HEK293 (cell line): ENCODE data around the gene CXorf65.

Source experiments
- CTCF ChIA-PET: fragments of 350-600 bp; formaldehyde crosslinking; extraction: SDS; loops from one replicate; lab custom pipeline; 2021; ENCODE audit warnings: antibody characterized with exemption; lab: Yijun Ruan, JAX
- POLR2A ChIA-PET: fragments of 300-600 bp; formaldehyde crosslinking; extraction: SDS; loops from one replicate; lab custom pipeline; 2020; ENCODE audit warnings: antibody characterized with exemption, inconsistent platforms; lab: Yijun Ruan, JAX
- H3K27ac ChIP-seq: fragments of 200-500 bp; sonication (Bioruptor generic); 2 replicates; pipeline ENCODE4 v1.5.1; 2014; ENCODE audit warnings: low read depth, low read length, control low read depth, inconsistent platforms; ENCODE audit errors: extremely low read depth
- H3K36me3 ChIP-seq, 2 experiments: fragments of 200-500 bp in 1 of 2; sonication (Bioruptor generic) in 1 of 2; 1 replicate in 1 of 2; 2 replicates in 1 of 2; pipeline ENCODE4 v1.5.1; 2014 to 2017; ENCODE audit warnings: inconsistent platforms in 2 of 2, low read length in 2 of 2; ENCODE audit not compliant: control insufficient read depth in 2 of 2, insufficient read depth in 1 of 2
- H3K4me1 ChIP-seq: fragments of 200-500 bp; sonication (Bioruptor generic); 2 replicates; pipeline ENCODE4 v1.5.1; 2014; ENCODE audit warnings: mild to moderate bottlenecking, low read length, inconsistent platforms; ENCODE audit not compliant: control insufficient read depth, insufficient read depth
- H3K4me3 ChIP-seq: 2 replicates; pipeline ENCODE4 v1.5.1; 2011; ENCODE audit warnings: low read depth, mild to moderate bottlenecking, control low read depth, low read length, moderate library complexity
- H3K9me3 ChIP-seq: fragments of 200-500 bp; sonication (Bioruptor generic); 2 replicates; pipeline ENCODE4 v1.5.1; 2014; ENCODE audit warnings: low read depth, low read length, inconsistent platforms; ENCODE audit not compliant: control insufficient read depth, insufficient read depth
- GLI2 ChIP-seq: fragments of 450-650 bp; formaldehyde crosslinking; IDR thresholded peaks from 2 replicates; pipeline ENCODE4; 2017; ENCODE audit warnings: missing biosample characterization, missing genetic modification characterization, low read depth, borderline replicate concordance
- HIC1 ChIP-seq: fragments of 450-650 bp; formaldehyde crosslinking; IDR thresholded peaks from 2 replicates; pipeline ENCODE4 v1.5.1; 2016; ENCODE audit warnings: missing biosample characterization, missing genetic modification characterization
- MYNN ChIP-seq: fragments of 450-650 bp; formaldehyde crosslinking; IDR thresholded peaks from 2 replicates; pipeline ENCODE4 v1.5.1; 2016; ENCODE audit warnings: missing biosample characterization, missing genetic modification characterization, borderline replicate concordance
- RBAK ChIP-seq: fragments of 450-650 bp; formaldehyde crosslinking; IDR thresholded peaks from 2 replicates; pipeline ENCODE4 v1.5.1; 2016; ENCODE audit warnings: missing biosample characterization, missing genetic modification characterization
- TRIM28 ChIP-seq: IDR thresholded peaks from 2 replicates; pipeline ENCODE4 v1.6.1; 2011; ENCODE audit warnings: low read length, control low read depth, borderline replicate concordance
- TSHZ1 ChIP-seq: fragments of 450-650 bp; formaldehyde crosslinking; IDR thresholded peaks from 2 replicates; pipeline ENCODE4 v1.5.1; 2016; ENCODE audit warnings: missing biosample characterization, missing genetic modification characterization, borderline replicate concordance
- ZBTB49 ChIP-seq: fragments of 450-650 bp; formaldehyde crosslinking; IDR thresholded peaks from 2 replicates; pipeline ENCODE4 v1.5.1; 2016; ENCODE audit warnings: missing biosample characterization, missing genetic modification characterization, low read depth
- ZNF140 ChIP-seq: fragments of 450-650 bp; formaldehyde crosslinking; IDR thresholded peaks from 2 replicates; pipeline ENCODE4 v1.5.1; 2016; ENCODE audit warnings: missing biosample characterization, missing genetic modification characterization
- ZNF16 ChIP-seq: fragments of 450-650 bp; formaldehyde crosslinking; IDR thresholded peaks from 2 replicates; pipeline ENCODE4 v1.5.1; 2016; ENCODE audit warnings: low read depth, missing biosample characterization, missing genetic modification characterization
- ZNF19 ChIP-seq: fragments of 450-650 bp; formaldehyde crosslinking; IDR thresholded peaks from 2 replicates; pipeline ENCODE4; 2016; ENCODE audit warnings: missing biosample characterization, missing genetic modification characterization, low read depth
- ZNF223 ChIP-seq: fragments of 450-650 bp; formaldehyde crosslinking; IDR thresholded peaks from 2 replicates; pipeline ENCODE4 v1.5.1; 2016; ENCODE audit warnings: missing biosample characterization, missing genetic modification characterization
- ZNF311 ChIP-seq: fragments of 450-650 bp; formaldehyde crosslinking; IDR thresholded peaks from 2 replicates; pipeline ENCODE4 v1.5.1; 2017; ENCODE audit warnings: missing biosample characterization, missing genetic modification characterization, borderline replicate concordance
- ZNF37A ChIP-seq: fragments of 450-650 bp; IDR thresholded peaks from 2 replicates; pipeline ENCODE4 v1.5.1; 2018; ENCODE audit warnings: missing biosample characterization, missing genetic modification characterization
- ZNF423 ChIP-seq: fragments of 450-650 bp; formaldehyde crosslinking; IDR thresholded peaks from 2 replicates; pipeline ENCODE4 v1.5.1; 2016; ENCODE audit warnings: missing biosample characterization, missing genetic modification characterization
- ZNF624 ChIP-seq: fragments of 450-650 bp; formaldehyde crosslinking; IDR thresholded peaks from 2 replicates; pipeline ENCODE4 v1.5.1; 2017; ENCODE audit warnings: missing biosample characterization, missing genetic modification characterization
- ZNF629 ChIP-seq: fragments of 450-650 bp; formaldehyde crosslinking; IDR thresholded peaks from 2 replicates; pipeline ENCODE4 v1.5.1; 2017; ENCODE audit warnings: missing biosample characterization, missing genetic modification characterization
- ZNF704 ChIP-seq: fragments of 450-650 bp; formaldehyde crosslinking; IDR thresholded peaks from 2 replicates; pipeline ENCODE4 v1.5.1; 2016; ENCODE audit warnings: missing biosample characterization, missing genetic modification characterization
- ZNF792 ChIP-seq: fragments of 450-650 bp; formaldehyde crosslinking; IDR thresholded peaks from 2 replicates; pipeline ENCODE4 v1.5.1; 2016; ENCODE audit warnings: missing biosample characterization, missing genetic modification characterization

Gene CXorf65

GRCh38 chrX:71131510-71131909, 25.0 kb upstream of the CXorf65 start:
- POLR2A ChIA-PET, result interaction anchor here (1.1 kb wide), 1 partner anchor 13 kb away, joined by 3 read pairs; the partner anchor contains the start of gene MED12
- TF ChIP-seq TSHZ1 (no peak), ZNF792 (tag by site-specific recombination) (no peak), ZNF19 (tag by site-specific recombination) (no peak), ZNF629 (tag by site-specific recombination) (no peak), ZNF223 (no peak), TRIM28 (no peak), ZNF704 (no peak), ZNF311 (no peak), ZNF624 (tag by site-specific recombination) (no peak), HIC1 (tag by site-specific recombination) (no peak), ZNF16 (tag by site-specific recombination) (no peak), ZNF423 (tag by site-specific recombination) (no peak), GLI2 (tag by site-specific recombination) (no peak), RBAK (tag by site-specific recombination) (no peak), ZNF37A (tag by site-specific recombination) (no peak), MYNN (tag by site-specific recombination) (no peak), ZBTB49 (tag by site-specific recombination) (no peak), ZNF140 (no peak)
- H3K4me1 ChIP-seq, result no peaks in the 10 kb centered on the region
- H3K36me3 ChIP-seq, result peaks cover 20 to 96% of the 10 kb centered on the region in 2 experiments
- no peaks in the 10 kb centered on the region for H3K9me3 ChIP-seq
- CTCF ChIA-PET, result interaction anchor here (0.8 to 1.0 kb wide), 2 partner anchors 66 to 161 kb away, joined by 4 to 7 read pairs; no protein-coding TSS in a partner anchor
- no peak overlapping the region for H3K4me3 ChIP-seq
- no peak overlapping the region for H3K27ac ChIP-seq
